Mononuclear cell (primary cell): ENCODE results near the gene CEP112. TPM values are rescaled to one million over a fixed set of nuclear protein-coding genes. Genes with fewer than 3 reads are reported as not detected.
"Not testable (repeated sequence)": the region's sequence is repeated elsewhere in the genome, so short reads cannot be mapped to it uniquely, and the experiment has no call there.

Experiments
- H3K27me3 ChIP-seq: 2 replicates; pipeline ENCODE4 v1.6.0; 2011; ENCODE audit warnings: low read length, control low read depth; ENCODE audit not compliant: insufficient read depth
- H3K4me1 ChIP-seq: 2 replicates; pipeline ENCODE4 v1.5.1; 2011; ENCODE audit warnings: mild to moderate bottlenecking, low read length, control low read depth; ENCODE audit not compliant: insufficient read depth
- H3K4me3 ChIP-seq: 2 replicates; pipeline ENCODE4 v1.5.1; 2011; ENCODE audit warnings: mild to moderate bottlenecking, low read length, moderate library complexity
- H3K9me3 ChIP-seq: 2 replicates; pipeline ENCODE4 v1.5.1; 2011; ENCODE audit warnings: low read depth, mild to moderate bottlenecking, control low read depth, low read length
- total RNA-seq: library from RNA; depleted of rRNA; stranded (reverse); fragments of >200 nt; gene quantifications from one replicate; pipeline ENCODE4 v1.2.3, GENCODE V29; 2012

CEP112 gene
- total RNA-seq, 1 donor, result 3.3 TPM

- no peaks in the 10 kb centered on the region for H3K27me3 ChIP-seq
- H3K4me3 ChIP-seq, result no peak overlapping the region
- H3K4me1 ChIP-seq, result no peaks in the 10 kb centered on the region
- no peaks in the 10 kb centered on the region for H3K9me3 ChIP-seq
Measured at GRCh38 chr17:65697661-65698060, 494.3 kb downstream of the CEP112 start.

- H3K27me3 ChIP-seq, result no peaks in the 10 kb centered on the region
- no peaks in the 10 kb centered on the region for H3K4me1 ChIP-seq
- H3K4me3 ChIP-seq, result no peak overlapping the region
- H3K9me3 ChIP-seq, result no peaks in the 10 kb centered on the region
Measured at GRCh38 chr17:65696739-65697394, 495.1 kb downstream of the CEP112 start.

- no peaks in the 10 kb centered on the region for H3K4me1 ChIP-seq
- no peaks in the 10 kb centered on the region for H3K27me3 ChIP-seq
- H3K4me3 ChIP-seq, result no peak overlapping the region
- no peaks in the 10 kb centered on the region for H3K9me3 ChIP-seq
Measured at GRCh38 chr17:65694601-65695000, 497.3 kb downstream of the CEP112 start.

- Histone ChIP-seq H3K4me1 (no peaks in the 10 kb centered on the region), H3K27me3 (no peaks in the 10 kb centered on the region), H3K4me3 (no peak overlapping the region), H3K9me3 (no peaks in the 10 kb centered on the region)
Measured at GRCh38 chr17:65690626-65691310, 501.2 kb downstream of the CEP112 start.

- no peaks in the 10 kb centered on the region for H3K4me1 ChIP-seq
- no peak overlapping the region for H3K4me3 ChIP-seq
- H3K9me3 ChIP-seq, result no peaks in the 10 kb centered on the region
- no peaks in the 10 kb centered on the region for H3K27me3 ChIP-seq
Measured at GRCh38 chr17:65688307-65688706, 503.6 kb downstream of the CEP112 start.

GRCh38 chr17:65685110-65685509 lies 506.8 kb downstream of the CEP112 start:
- no peaks in the 10 kb centered on the region for H3K27me3 ChIP-seq
- H3K4me1 ChIP-seq, result no peaks in the 10 kb centered on the region
- H3K9me3 ChIP-seq, result no peaks in the 10 kb centered on the region
- H3K4me3 ChIP-seq, result no peak overlapping the region

- Histone ChIP-seq H3K4me1 (no peaks in the 10 kb centered on the region), H3K4me3 (no peak overlapping the region), H3K9me3 (no peaks in the 10 kb centered on the region), H3K27me3 (no peaks in the 10 kb centered on the region)
Measured at GRCh38 chr17:65684631-65685030, 507.3 kb downstream of the CEP112 start.

- no peaks in the 10 kb centered on the region for H3K9me3 ChIP-seq
- H3K4me3 ChIP-seq, result no peak overlapping the region
- no peaks in the 10 kb centered on the region for H3K27me3 ChIP-seq
- H3K4me1 ChIP-seq, result no peaks in the 10 kb centered on the region
Measured at GRCh38 chr17:65683428-65683827, 508.5 kb downstream of the CEP112 start.

- H3K4me3 ChIP-seq, H3K27me3 ChIP-seq, H3K9me3 ChIP-seq, H3K4me1 ChIP-seq: not testable (repeated sequence)
Measured at GRCh38 chr17:65681763-65682162, 510.2 kb downstream of the CEP112 start.

- Histone ChIP-seq H3K9me3 (no peaks in the 10 kb centered on the region), H3K4me3 (no peak overlapping the region), H3K4me1 (no peaks in the 10 kb centered on the region), H3K27me3 (no peaks in the 10 kb centered on the region)
Measured at GRCh38 chr17:65679165-65679845, 512.6 kb downstream of the CEP112 start.

GRCh38 chr17:65678546-65678945 lies 513.4 kb downstream of the CEP112 start:
- no peaks in the 10 kb centered on the region for H3K4me1 ChIP-seq
- H3K27me3 ChIP-seq, result no peaks in the 10 kb centered on the region
- no peak overlapping the region for H3K4me3 ChIP-seq
- H3K9me3 ChIP-seq, result no peaks in the 10 kb centered on the region

- Histone ChIP-seq H3K4me3 (no peak overlapping the region), H3K27me3 (no peaks in the 10 kb centered on the region), H3K4me1 (no peaks in the 10 kb centered on the region), H3K9me3 (no peaks in the 10 kb centered on the region)
Measured at GRCh38 chr17:65677932-65678331, 514.0 kb downstream of the CEP112 start.

GRCh38 chr17:65674246-65675045 lies 517.5 kb downstream of the CEP112 start:
- no peaks in the 10 kb centered on the region for H3K4me1 ChIP-seq
- H3K9me3 ChIP-seq, result no peaks in the 10 kb centered on the region
- H3K27me3 ChIP-seq, result no peaks in the 10 kb centered on the region
- no peak overlapping the region for H3K4me3 ChIP-seq

- H3K9me3 ChIP-seq, result no peaks in the 10 kb centered on the region
- H3K27me3 ChIP-seq, result no peaks in the 10 kb centered on the region
- H3K4me1 ChIP-seq, result no peaks in the 10 kb centered on the region
- H3K4me3 ChIP-seq, result no peak overlapping the region
Measured at GRCh38 chr17:65670667-65671371, 521.1 kb downstream of the CEP112 start.
